ENCODE data around the gene HAUS3.

DNA sequence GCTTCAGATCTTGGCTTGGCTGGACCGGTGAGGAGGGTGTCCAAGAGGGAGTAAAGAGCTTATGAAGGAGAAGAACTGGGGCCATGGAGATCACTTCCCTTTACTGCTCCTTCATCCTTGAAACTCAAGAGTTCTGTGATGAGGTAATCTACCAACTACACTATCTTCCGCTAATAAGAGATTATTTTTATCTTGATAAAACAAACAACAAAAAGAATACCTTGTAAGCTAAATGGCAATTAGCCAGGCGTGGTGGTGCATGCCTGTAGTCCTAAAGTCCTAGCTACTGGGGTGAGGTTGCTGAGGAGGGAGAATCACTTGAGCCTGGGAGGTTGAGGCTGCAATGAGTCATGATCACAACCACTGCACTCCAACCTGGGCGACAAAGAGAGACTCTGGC is 47.4 kb downstream of the HAUS3 start:
- TF ChIP-seq EZH2 (IDR thresholded peaks at IDR 0.05; ENCODE audit: low read depth, low read length, severe bottlenecking) (no peak), POLR2A (IDR thresholded peaks at IDR 0.05; ENCODE audit: control extremely low read depth in 1 of 2, low read depth in 2 of 2, low read length in 2 of 2) (no peak), CTCF (IDR thresholded peaks at IDR 0.05; ENCODE audit: control extremely low read depth in 1 of 3, insufficient read depth in 1 of 3, low read depth in 1 of 3, low read length in 3 of 3) (no peak), FOSL1 (IDR thresholded peaks at IDR 0.05; ENCODE audit: insufficient read depth, low read depth, low read length) (no peak), CHD2 (IDR thresholded peaks at IDR 0.05; ENCODE audit: low read length) (no peak), SRF (IDR thresholded peaks at IDR 0.05; ENCODE audit: low read depth, low read length) (no peak), TCF12 (IDR thresholded peaks at IDR 0.05; ENCODE audit: low read depth, low read length) (no peak), POLR2AphosphoS5 (IDR thresholded peaks at IDR 0.05; ENCODE audit: low read depth, low read length) (no peak), EGR1 (IDR thresholded peaks at IDR 0.05; ENCODE audit: borderline replicate concordance, low read depth, low read length) (no peak), EP300 (IDR thresholded peaks at IDR 0.05; ENCODE audit: borderline replicate concordance in 1 of 2, low read depth in 2 of 2, low read length in 2 of 2) (no peak)
